ENCODE data around the gene SHKBP1.
"Not testable (repeated sequence)": the region's sequence is repeated elsewhere in the genome, so short reads cannot be mapped to it uniquely, and the experiment has no call there.

Gene SHKBP1

DNA sequence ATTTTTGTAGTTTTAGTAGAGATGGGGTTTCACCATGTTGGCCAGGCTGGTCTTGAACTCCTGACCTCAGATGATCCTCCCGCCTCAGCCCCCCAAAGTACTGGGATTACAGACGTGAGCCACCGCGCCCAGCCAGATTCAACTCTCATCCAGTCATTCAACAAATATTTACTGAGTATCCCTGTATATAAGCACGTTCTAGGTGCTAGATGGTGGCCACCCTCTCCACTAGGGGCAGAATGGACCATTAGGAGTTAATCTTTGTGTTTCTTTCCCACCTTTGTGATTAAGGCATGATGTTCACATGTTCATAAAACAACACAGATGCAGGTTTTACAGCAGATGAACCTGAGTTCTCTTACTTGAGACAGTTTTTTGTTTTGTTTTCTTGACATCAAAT is 7.3 kb downstream of the SHKBP1 start:
- in situ Hi-C loops (cut with MboI; ENCODE audit: low sequenced_read_pairs) = no loop called here

DNA sequence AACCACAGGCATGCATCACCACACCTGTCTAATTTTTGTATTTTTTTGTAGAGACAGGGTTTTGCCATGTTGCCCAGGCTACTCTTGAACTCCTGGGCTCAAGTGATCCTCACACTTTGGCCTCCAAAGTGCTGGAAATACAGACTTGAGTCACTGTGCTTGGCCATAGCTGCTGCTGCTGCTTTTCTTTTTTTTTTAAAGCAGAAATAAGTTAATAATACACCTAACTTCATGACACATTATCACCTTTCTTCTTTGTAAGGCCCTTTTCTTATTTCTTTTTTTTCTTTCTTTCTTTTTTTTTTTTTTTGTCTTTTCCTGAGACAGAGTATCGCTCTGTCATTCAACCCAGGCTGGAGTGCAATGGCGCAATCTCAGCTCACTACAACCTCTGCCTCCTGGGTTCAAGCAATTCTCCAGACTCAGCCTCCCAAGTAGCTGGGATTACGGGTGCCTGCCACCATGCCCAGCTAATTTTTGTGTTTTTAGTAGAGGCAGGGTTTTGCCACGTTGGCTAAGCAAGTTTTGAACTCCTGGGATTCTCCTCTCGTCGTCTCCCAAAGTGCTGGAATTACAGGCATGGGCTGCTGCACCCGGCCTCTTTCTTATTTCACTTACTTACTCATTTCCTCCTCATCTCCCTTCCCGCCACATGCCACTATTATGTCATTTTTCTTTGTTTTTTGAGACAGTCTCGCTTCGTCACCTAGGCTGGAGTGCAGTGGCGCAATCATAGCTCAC is 8.7 kb downstream of the SHKBP1 start:
- in situ Hi-C loops (cut with MboI; ENCODE audit: low sequenced_read_pairs) = no loop called here

DNA sequence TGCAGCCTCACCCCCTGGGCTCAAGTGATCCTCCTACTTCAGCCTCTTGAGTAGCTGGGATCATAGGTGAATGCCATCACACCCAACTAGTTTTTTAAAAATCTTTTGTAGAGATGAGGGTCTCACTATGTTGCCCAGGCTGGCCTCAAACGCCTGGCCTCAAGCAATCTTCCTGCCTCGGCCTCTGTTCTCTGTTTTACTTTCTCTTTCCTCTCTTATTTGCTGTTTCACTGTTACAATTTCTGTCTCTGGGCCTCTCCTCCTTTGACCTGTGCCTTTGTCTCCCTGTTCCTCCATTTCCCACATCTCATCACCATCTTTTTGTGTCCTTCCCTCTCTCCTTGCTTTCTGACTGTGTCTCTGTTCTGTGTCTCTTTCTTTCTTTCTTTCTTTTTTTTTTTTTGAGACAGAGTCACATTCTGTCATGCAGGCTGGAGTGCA is 9.3 kb downstream of the SHKBP1 start:
- in situ Hi-C loops (cut with MboI; ENCODE audit: low sequenced_read_pairs) = no loop called here

- in situ Hi-C loops (cut with MboI; ENCODE audit: low sequenced_read_pairs) = no loop called here
Observed at GRCh38 chr19:40586611-40587010, 9.9 kb downstream of the SHKBP1 start.

- in situ Hi-C loops (cut with MboI; ENCODE audit: low sequenced_read_pairs) = no loop called here
Observed at GRCh38 chr19:40588110-40588854, 11.6 kb downstream of the SHKBP1 start.

- in situ Hi-C loops (cut with MboI; ENCODE audit: low sequenced_read_pairs) = no loop called here
Observed at GRCh38 chr19:40588926-40589569, 12.4 kb downstream of the SHKBP1 start.

DNA sequence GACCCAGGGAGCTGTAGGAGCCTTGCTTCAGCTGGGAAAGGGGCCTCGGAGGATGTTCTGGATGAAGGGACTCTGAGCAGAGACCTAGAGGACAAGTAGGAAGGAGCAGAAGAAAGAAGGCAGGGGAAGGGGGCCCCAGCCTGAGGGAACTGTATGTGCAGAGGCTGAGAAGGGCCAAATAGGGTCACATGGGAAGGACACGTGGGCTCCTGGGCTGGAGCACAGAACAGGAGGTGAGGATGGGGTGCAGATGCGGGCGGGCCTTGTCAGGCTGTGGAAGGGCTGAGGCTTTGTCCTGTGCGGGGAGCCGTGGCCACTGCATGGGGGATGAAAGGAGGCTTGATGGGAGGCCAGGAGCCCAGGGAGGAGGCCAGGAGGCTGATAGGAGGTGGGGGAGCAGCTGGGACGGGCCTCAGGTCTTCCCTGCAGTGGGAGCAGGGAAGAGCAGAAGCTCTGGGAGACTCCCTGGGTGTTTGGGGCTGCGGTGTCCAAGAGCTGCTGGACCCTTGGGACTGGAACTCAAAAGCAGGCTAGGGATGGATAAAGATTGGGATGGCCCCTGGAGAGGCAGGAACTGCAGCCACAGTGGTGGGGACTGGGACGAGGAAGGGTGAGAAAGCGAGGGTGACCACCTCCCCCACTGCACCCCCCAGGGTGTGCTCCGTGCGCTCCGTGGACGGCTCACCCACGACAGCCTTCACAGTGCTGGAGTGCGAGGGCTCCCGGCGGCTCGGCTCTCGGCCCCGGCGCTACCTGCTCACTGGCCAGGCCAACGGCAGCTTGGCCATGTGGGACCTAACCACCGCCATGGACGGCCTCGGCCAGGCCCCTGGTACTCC is 13.1 kb downstream of the SHKBP1 start:
- in situ Hi-C loops (cut with MboI; ENCODE audit: low sequenced_read_pairs) = no loop called here

- in situ Hi-C loops (cut with MboI; ENCODE audit: low sequenced_read_pairs) = no loop called here
Observed at GRCh38 chr19:40590464-40591265, 14.0 kb downstream of the SHKBP1 start.

- in situ Hi-C loops (cut with MboI; ENCODE audit: low sequenced_read_pairs) = not testable (repeated sequence)
Observed at GRCh38 chr19:40591724-40592123, 15.1 kb downstream of the SHKBP1 start.

DNA sequence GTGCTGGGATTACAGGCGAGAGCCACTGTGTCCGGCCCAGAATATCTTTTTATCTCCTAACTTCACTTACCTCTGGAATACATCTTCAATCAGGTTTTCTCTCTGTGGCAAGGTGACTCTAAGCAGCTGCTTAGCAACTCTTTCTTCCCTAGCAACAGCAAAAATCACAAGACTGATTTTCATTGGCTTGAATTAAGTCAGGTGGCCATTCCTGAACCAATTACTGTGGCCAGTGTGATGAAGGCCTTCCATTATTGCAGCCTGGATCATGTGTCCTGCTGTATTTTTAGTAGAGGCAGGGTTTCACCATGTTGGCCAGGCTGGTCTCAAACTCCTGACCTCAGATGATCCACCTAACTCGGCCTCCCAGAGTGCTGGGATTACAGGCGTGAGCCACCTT is 15.5 kb downstream of the SHKBP1 start:
- in situ Hi-C loops (cut with MboI; ENCODE audit: low sequenced_read_pairs) = no loop called here

- in situ Hi-C loops (cut with MboI; ENCODE audit: low sequenced_read_pairs) = no loop called here
Observed at GRCh38 chr19:40594255-40594654, 17.6 kb downstream of the SHKBP1 start.

DNA sequence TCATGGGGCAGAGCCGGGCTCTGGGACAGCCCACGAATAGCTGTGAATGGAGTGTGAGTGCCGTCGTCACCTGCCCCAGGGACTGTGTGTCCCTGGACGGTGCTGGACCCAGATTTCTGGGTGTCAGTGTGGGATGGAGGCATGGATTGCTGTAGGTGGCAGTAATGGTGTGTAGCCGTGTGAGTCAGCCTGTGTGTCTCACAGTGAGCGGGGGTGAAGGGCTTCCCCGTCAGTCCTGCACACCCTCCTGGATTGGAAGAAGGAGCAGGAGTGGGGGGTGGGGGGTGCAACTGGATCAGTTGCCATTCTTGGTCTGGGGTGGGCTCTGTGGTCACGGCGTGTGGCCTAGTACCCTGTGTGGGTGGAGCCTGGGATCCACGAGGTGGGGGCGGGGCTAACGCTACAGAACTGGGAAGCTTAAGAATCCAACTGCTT is 18.0 kb downstream of the SHKBP1 start:
- in situ Hi-C loops (cut with MboI; ENCODE audit: low sequenced_read_pairs) = no loop called here

GRCh38 chr19:40596608-40597328 is 20.1 kb downstream of the SHKBP1 start:
- in situ Hi-C loops (cut with MboI; ENCODE audit: low sequenced_read_pairs) = no loop called here

DNA sequence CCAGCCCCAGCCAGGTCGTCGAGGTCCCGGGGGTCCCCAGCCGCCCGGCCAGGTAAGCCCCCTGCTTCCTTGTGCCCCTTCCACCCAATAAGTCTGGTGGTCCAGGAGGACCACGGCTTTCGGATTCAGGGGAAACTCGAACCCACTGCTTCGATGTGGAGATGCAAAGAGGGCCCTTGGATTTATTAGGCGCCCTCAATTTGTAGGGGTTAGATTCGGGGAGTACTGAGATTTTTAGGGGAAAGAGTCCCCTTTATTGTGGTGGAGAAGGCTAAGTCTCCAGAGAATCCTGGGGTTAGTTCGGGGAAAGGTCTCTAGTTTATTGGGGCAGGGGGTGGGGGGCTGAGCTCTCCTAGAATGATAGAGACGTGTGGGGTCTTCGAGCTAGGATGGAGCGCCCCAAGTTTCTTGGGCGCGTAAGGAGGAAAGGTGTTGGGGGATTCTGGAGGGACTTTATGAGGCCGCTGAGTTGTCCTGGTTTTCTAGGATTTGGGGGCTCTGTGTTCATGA is 20.7 kb downstream of the SHKBP1 start:
- in situ Hi-C loops (cut with MboI; ENCODE audit: low sequenced_read_pairs) = no loop called here

- in situ Hi-C loops (cut with MboI; ENCODE audit: low sequenced_read_pairs) = no loop called here
Observed at GRCh38 chr19:40598121-40598917, 21.6 kb downstream of the SHKBP1 start.

- in situ Hi-C loops (cut with MboI; ENCODE audit: low sequenced_read_pairs) = no loop called here
Observed at GRCh38 chr19:40598918-40599307, 22.2 kb downstream of the SHKBP1 start.

- in situ Hi-C loops (cut with MboI; ENCODE audit: low sequenced_read_pairs) = no loop called here
Observed at GRCh38 chr19:40599331-40599901, 22.7 kb downstream of the SHKBP1 start.

GRCh38 chr19:40599902-40600569 is 23.4 kb downstream of the SHKBP1 start:
- in situ Hi-C loops (cut with MboI; ENCODE audit: low sequenced_read_pairs) = no loop called here

All from HL-60/S4 treated with phorbol 12-myristate 13-acetate at 8.2 ng/mL for 4 days and 3 days (cell line).